GM23248 (cell line): Measurements from ENCODE around the gene TRAF4. TPM values are rescaled to one million over a fixed set of nuclear protein-coding genes. Genes with fewer than 3 reads are reported as not detected.

Source experiments
- DNase-seq: peaks from one replicate; pipeline ENCODE4 v3.0.0-alpha.2; 2015
- H2AFZ ChIP-seq: fragments of 200-600 bp; sonication (generic); 2 replicates; pipeline ENCODE4 v1.6.1; 2016; ENCODE audit warnings: antibody characterized with exemption
- H3F3A ChIP-seq: fragments of 200-600 bp; sonication (generic); 2 replicates; pipeline ENCODE4 v1.6.1; 2016; ENCODE audit warnings: mild to moderate bottlenecking, antibody characterized with exemption, mixed run types; ENCODE audit not compliant: insufficient read depth
- H3K27ac ChIP-seq: fragments of 200-600 bp; sonication (generic); 2 replicates; pipeline ENCODE4 v1.5.1; 2016; ENCODE audit warnings: mild to moderate bottlenecking
- H3K27me3 ChIP-seq: fragments of 200-600 bp; sonication (generic); replicated peaks from 2 replicates; pipeline ENCODE4 v1.6.1; 2016; ENCODE audit warnings: mild to moderate bottlenecking; ENCODE audit not compliant: insufficient read depth
- H3K36me3 ChIP-seq: fragments of 200-600 bp; sonication (generic); 2 replicates; pipeline ENCODE4 v1.6.1; 2016; ENCODE audit warnings: low read depth, mild to moderate bottlenecking
- H3K4me1 ChIP-seq: fragments of 200-600 bp; sonication (generic); 2 replicates; pipeline ENCODE4 v1.6.1; 2016; ENCODE audit warnings: mild to moderate bottlenecking; ENCODE audit not compliant: insufficient read depth
- H3K4me2 ChIP-seq: fragments of 200-600 bp; sonication (generic); one replicate; pipeline ENCODE4 v1.6.1; 2016; ENCODE audit warnings: mild to moderate bottlenecking; ENCODE audit not compliant: unreplicated experiment
- H3K4me3 ChIP-seq: fragments of 200-600 bp; sonication (generic); 2 replicates; pipeline ENCODE4 v1.5.1; 2016; ENCODE audit warnings: mild to moderate bottlenecking
- H3K79me2 ChIP-seq: fragments of 200-600 bp; sonication (generic); 2 replicates; pipeline ENCODE4 v1.6.1; 2016; ENCODE audit warnings: mild to moderate bottlenecking; ENCODE audit not compliant: insufficient read depth
- H3K9ac ChIP-seq: fragments of 200-600 bp; sonication (generic); 2 replicates; pipeline ENCODE4 v1.6.1; 2016; ENCODE audit warnings: mild to moderate bottlenecking
- H3K9me2 ChIP-seq: fragments of 200-600 bp; sonication (generic); 2 replicates; pipeline ENCODE4 v1.6.1; 2016; ENCODE audit warnings: mixed run types, mild to moderate bottlenecking, moderate library complexity; ENCODE audit not compliant: insufficient read depth
- H3K9me3 ChIP-seq: fragments of 200-600 bp; sonication (generic); one replicate; pipeline ENCODE4 v1.6.1; 2017; ENCODE audit warnings: low read depth
- H4K20me1 ChIP-seq: fragments of 200-600 bp; sonication (generic); 2 replicates; pipeline ENCODE4 v1.6.0; 2016; ENCODE audit not compliant: insufficient read depth
- EZH2 ChIP-seq: fragments of 200-600 bp; sonication (generic); IDR thresholded peaks from 2 replicates; pipeline ENCODE4 v1.6.1; 2018; ENCODE audit warnings: antibody characterized with exemption, mild to moderate bottlenecking; ENCODE audit not compliant: insufficient read depth, poor library complexity, severe bottlenecking
- EZH2phosphoT487 ChIP-seq: fragments of 200-600 bp; sonication (generic); IDR thresholded peaks from 2 replicates; pipeline ENCODE4 v1.6.1; 2018; ENCODE audit warnings: antibody characterized with exemption, moderate library complexity, mild to moderate bottlenecking, low read depth; ENCODE audit not compliant: insufficient read depth
- WGBS, 2 experiments: methylation state at CpG; one replicate each; pipeline ENCODE4 v1.1.6; 2015 to 2017; ENCODE audit warnings: low lambda C conversion rate in 2 of 2, low coverage in 1 of 2; ENCODE audit errors: missing lambda C conversion rate in 2 of 2; 5-methylcytosine and 5-hydroxymethylcytosine counted together
- in situ Hi-C: fragments of 300-500 bp; cut with MboI; formaldehyde crosslinking; loops from 2 replicates; pipeline ENCODE4 v1.15.0; 2020
- polyA plus RNA-seq: library from polyadenylated mRNA; unstranded; fragments of >200 nt; fragmentation: Nextera tagmentation; extraction: Ambion mirVana; gene quantifications from 2 replicates; pipeline ENCODE4 v1.2.1, GENCODE V29; 2016
- total RNA-seq: library from RNA; depleted of rRNA; stranded (reverse); fragments of >200 nt; shearing (Covaris generic); gene quantifications from 2 replicates; pipeline ENCODE4 v1.2.3, GENCODE V29; 2014

The TRAF4 gene
- total and polyA plus RNA-seq, 2 experiments from 2014 or later: 23.5 to 30.3 TPM

DNA sequence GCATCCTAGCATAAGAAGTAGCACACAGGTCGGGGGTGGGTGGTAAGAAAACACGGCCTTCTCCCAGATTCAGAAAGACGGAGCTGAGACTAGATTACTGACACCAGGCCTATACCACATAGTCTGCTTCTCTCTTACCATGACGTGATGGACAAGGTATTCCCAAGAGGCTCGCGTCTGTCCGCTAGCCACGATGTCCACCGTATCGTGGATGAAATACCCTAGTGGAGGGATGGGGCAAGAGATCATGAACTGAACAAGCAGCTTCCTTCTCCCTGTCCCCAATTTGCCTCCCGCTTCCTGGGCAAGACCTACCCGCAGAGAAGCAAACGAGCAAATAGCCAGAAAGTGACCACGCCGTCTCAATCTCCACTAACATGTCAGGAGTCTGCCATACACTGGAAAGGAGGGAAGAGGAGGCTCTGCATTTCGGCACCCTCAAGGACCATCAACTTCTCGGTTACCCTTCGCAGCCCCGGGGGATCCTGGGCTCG is 18.6 kb upstream of the TRAF4 start:
- Histone ChIP-seq H3K9me2 (no peaks in the 10 kb centered on the region), H4K20me1 (no peaks in the 10 kb centered on the region), H3F3A (peaks cover 50% of the 10 kb centered on the region), H3K36me3 (peaks cover 34% of the 10 kb centered on the region; the same call in 1 of the 2 replicates), H3K27ac (peak overlapping the region; percentile 82), H3K79me2 (peaks cover 34% of the 10 kb centered on the region), H3K9ac (peak overlapping the region; percentile 86), H3K9me3 (no peaks in the 10 kb centered on the region), H3K4me1 (peaks cover 41% of the 10 kb centered on the region), H2AFZ (no peak overlapping the region), H3K27me3 (no peaks in the 10 kb centered on the region), H3K4me3 (peak overlapping the region; percentile 74), H3K4me2 (peak overlapping the region; percentile 78)
- TF ChIP-seq EZH2phosphoT487 (no peak), EZH2 (no peak)
- in situ Hi-C loops: no loop called here
- peak; percentile 73 for DNase-seq
- 18 to 22% methylated on average over 20 of the region's 20 CpGs for WGBS, 2 experiments

DNA sequence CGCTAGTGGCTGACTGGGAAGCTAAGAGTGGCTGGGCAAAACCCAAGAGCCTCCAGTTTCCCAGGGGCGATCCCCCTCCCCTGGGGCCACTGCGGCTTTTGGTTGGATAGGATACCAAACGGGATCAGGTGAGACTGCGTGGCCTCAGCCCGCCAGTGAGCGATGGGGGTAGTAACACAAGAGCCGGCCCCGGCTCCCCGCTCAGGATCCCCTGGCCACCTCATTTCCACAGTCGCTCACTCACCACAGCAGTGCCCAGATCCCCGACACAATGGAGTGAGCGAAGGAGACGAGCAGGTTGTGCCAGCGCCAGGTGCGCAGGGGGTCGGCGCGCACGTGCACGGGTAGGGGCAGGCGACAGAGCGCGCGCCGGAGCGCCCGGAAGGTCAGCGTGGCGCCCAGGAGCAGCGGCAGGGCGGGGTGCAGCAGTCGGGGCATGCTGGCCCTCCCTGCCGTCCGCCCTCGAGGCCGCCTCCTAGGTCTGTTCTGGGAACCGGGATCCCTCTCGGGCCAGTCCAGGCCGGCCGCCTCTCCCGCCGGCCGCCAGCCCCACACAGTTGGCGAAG is 18.1 kb upstream of the TRAF4 start:
- DNase-seq: peak; percentile 90
- in situ Hi-C loops: no loop called here

GRCh38 chr17:28726226-28726626 is 17.6 kb upstream of the TRAF4 start, which contains the start of gene TLCD1:
Gene TLCD1 (minus strand): TSS chr17:28726233. CDS start chr17:28726097, 136 bp downstream.
- peak within 1 kb of the TSS; percentile 92 for H3K4me2 ChIP-seq
- H2AFZ ChIP-seq: peak within 1 kb of the TSS; percentile 89
- H3K9ac ChIP-seq: peak within 1 kb of the TSS; percentile 86
- in situ Hi-C loops: no loop called here
- peaks cover 41% of the 10 kb centered on the region for H3K4me1 ChIP-seq
- DNase-seq: peak; percentile 86
- H3K9me2 ChIP-seq: no peaks in the 10 kb centered on the region
- H3K79me2 ChIP-seq: peaks cover 23% of the 10 kb centered on the region
- peaks cover 30% of the 10 kb centered on the region; the same call in 1 of the 2 replicates for H3K36me3 ChIP-seq
- TF ChIP-seq EZH2 (no peak), EZH2phosphoT487 (no peak)
- no peaks in the 10 kb centered on the region for H3K9me3 ChIP-seq
- 1 to 2% methylated on average over 36 to 49 of the region's 49 CpGs for WGBS, 2 experiments
- H3K27ac ChIP-seq: peak within 1 kb of the TSS; percentile 88
- H4K20me1 ChIP-seq: no peaks in the 10 kb centered on the region
- H3K4me3 ChIP-seq: peak within 1 kb of the TSS; percentile 74
- peaks cover 44% of the 10 kb centered on the region for H3F3A ChIP-seq
- no peaks in the 10 kb centered on the region for H3K27me3 ChIP-seq

More for the DNA sequence above, 18.1 kb upstream of the TRAF4 start:
- Histone ChIP-seq H3K9me2 (no peaks in the 10 kb centered on the region), H3K27ac (peak overlapping the region; percentile 82), H3K36me3 (peaks cover 34% of the 10 kb centered on the region; the same call in 1 of the 2 replicates), H3F3A (peaks cover 48% of the 10 kb centered on the region), H3K9me3 (no peaks in the 10 kb centered on the region), H3K4me3 (peak overlapping the region; percentile 74), H3K4me2 (peak overlapping the region; percentile 78), H3K79me2 (peaks cover 28% of the 10 kb centered on the region), H2AFZ (peak overlapping the region; percentile 62), H3K4me1 (peaks cover 41% of the 10 kb centered on the region), H3K9ac (peak overlapping the region; percentile 86), H4K20me1 (no peaks in the 10 kb centered on the region), H3K27me3 (no peaks in the 10 kb centered on the region)
- 2 to 3% methylated on average over 26 to 33 of the region's 45 CpGs for WGBS, 2 experiments
- no peak for TF ChIP-seq EZH2
- no peak for TF ChIP-seq EZH2phosphoT487

DNA sequence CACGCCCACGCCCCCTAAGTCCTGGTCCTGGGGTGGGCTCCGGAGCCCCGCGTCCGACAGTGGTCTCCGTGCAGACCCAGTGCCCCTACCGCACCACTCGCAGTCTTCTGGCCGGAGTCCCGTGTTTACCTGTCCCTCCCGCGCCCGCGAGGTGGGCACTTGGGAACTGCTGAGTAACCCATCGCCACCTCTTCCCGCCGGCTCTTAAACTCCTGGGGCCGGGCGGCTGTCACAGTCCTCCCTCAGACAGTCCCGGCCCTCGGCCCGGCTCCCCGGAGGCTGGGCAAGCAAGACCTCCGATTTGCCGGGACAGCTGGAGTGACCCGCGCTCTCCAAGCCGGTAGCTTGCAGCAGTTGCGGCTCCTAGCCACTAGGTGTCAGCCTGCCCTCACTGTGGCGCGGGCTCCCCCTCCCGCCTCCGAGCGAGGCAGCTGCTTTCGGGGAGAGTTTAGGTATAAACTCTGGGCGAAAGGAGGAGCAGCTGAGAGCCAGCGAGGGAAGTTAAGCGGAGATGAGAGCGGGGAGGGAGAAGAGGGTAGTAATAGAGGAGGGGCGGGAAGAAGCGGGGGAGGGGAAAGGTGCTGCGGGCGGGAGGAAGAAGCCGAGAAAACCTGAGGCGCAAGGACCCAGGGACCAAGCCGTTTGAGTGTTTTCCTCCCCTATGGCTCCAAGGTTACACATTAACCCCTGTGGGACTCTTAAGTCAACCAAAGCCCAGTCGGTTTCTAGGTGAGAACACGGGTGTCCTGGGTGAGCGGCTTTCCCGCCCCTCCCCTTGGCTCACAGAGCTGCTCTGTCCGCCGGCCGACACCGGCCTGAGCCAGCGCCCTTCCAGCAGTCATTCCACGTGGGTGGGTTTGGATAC is 17.0 kb upstream of the TRAF4 start:
- peak overlapping the region; percentile 92 for H3K4me2 ChIP-seq
- in situ Hi-C loops: no loop called here
- H3K36me3 ChIP-seq: peaks cover 23% of the 10 kb centered on the region; the same call in 1 of the 2 replicates
- H4K20me1 ChIP-seq: no peaks in the 10 kb centered on the region
- H3K4me3 ChIP-seq: peak overlapping the region; percentile 74
- no peaks in the 10 kb centered on the region for H3K9me3 ChIP-seq
- H3K9ac ChIP-seq: peak overlapping the region; percentile 86
- H2AFZ ChIP-seq: peak overlapping the region; percentile 89
- peak overlapping the region; percentile 88 for H3K27ac ChIP-seq
- peaks cover 17% of the 10 kb centered on the region for H3K79me2 ChIP-seq
- H3K27me3 ChIP-seq: no peaks in the 10 kb centered on the region
- H3K9me2 ChIP-seq: no peaks in the 10 kb centered on the region
- peaks cover 38% of the 10 kb centered on the region for H3F3A ChIP-seq
- DNase-seq: peak; percentile 95
- WGBS, 2 experiments: 1% methylated on average over 46 to 52 of the region's 57 CpGs
- no peak for TF ChIP-seq EZH2phosphoT487
- TF ChIP-seq EZH2: no peak
- peaks cover 35% of the 10 kb centered on the region for H3K4me1 ChIP-seq
